ENCODE results near the gene SLC7A10.

DNA sequence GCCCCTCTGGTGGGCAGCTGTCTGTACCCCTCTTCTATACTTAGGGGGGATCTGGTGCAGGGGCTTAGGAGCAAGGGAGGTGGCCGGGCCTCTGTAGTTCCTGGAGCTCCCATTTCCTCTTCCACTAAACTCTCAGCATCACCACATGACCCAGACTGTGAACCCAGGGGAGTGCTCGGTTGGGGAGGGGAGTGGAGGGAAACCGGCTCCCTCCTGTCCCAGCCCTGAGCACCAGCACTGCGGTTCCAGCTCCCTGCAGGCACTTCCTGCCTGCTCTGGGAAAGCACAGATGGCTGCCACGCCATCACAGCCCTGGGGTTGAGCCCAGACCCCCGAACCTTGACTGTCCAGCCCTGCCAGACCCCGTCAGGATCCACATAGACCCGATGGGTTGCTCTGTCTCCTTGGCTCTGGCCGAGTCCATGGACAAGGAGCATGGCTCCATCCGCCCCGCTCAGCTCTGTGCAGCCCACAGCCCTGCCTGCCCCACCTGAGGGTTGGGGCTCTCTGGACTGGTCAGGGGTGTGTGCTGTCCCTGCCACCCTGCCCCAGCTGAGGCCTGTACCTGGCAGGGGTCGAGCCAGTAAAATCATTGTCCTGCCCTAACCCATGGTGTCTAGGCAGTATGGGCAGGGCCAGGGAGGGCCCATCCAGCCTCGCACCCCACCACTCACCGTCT is 36.0 kb upstream of the SLC7A10 start:
- TF ChIP-seq, protein P1, sequence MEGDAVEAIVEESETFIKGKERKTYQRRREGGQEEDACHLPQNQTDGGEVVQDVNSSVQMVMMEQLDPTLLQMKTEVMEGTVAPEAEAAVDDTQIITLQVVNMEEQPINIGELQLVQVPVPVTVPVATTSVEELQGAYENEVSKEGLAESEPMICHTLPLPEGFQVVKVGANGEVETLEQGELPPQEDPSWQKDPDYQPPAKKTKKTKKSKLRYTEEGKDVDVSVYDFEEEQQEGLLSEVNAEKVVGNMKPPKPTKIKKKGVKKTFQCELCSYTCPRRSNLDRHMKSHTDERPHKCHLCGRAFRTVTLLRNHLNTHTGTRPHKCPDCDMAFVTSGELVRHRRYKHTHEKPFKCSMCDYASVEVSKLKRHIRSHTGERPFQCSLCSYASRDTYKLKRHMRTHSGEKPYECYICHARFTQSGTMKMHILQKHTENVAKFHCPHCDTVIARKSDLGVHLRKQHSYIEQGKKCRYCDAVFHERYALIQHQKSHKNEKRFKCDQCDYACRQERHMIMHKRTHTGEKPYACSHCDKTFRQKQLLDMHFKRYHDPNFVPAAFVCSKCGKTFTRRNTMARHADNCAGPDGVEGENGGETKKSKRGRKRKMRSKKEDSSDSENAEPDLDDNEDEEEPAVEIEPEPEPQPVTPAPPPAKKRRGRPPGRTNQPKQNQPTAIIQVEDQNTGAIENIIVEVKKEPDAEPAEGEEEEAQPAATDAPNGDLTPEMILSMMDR (IDR thresholded peaks at IDR 0.05; ENCODE audit: low read depth, low read length, poor library complexity, severe bottlenecking): no peak
- no peak for TF ChIP-seq EZH2phosphoT487 (IDR thresholded peaks at IDR 0.05; ENCODE audit: borderline replicate concordance, low read length)
